Measurements from ENCODE around the gene ZBTB37. TPM values are rescaled to one million over a fixed set of nuclear protein-coding genes. Genes with fewer than 3 reads are reported as not detected.

The ZBTB37 gene
- 10 to 100 TPM in 2 of 3 donors, 1 to 10 TPM in 1; 9.3 to 13.2 (median 12.0) TPM for total RNA-seq
- long read RNA-seq, donor 1, partial matches to known transcripts: 0 of 1 reads
- long read RNA-seq, donor 1, other reads (novel, unspliced or antisense): 1 of 1 reads
- long read RNA-seq, donor 2: 0 reads

GRCh38 chr1:173868266-173869020 lies at the start of gene ZBTB37:
Gene ZBTB37 (plus strand): TSS chr1:173868380. CDS start chr1:173870226, 1,846 bp downstream.
- DNase-seq (peak; percentile 97 to 98 (median 98)), ATAC-seq (peak; percentile 88)
- Histone ChIP-seq H3K4me1 (ENCODE audit: low read depth) (peaks cover 12% of the 10 kb centered on the region), H3K36me3 (ENCODE audit: low read depth) (no peaks in the 10 kb centered on the region), H3K9me3 (no peaks in the 10 kb centered on the region), H3K4me3 (peak within 1 kb of the TSS; percentile 56)
- intact Hi-C loops (cut with DNase I, micrococcal nuclease): no loop called here
- no peak for TF ChIP-seq CTCF (IDR thresholded peaks at IDR 0.05)

GRCh38 chr1:173818459-173818858 lies 49.7 kb upstream of the ZBTB37 start:
- intact Hi-C loops (cut with DNase I, micrococcal nuclease): no loop called here
- no peak for ATAC-seq
- Histone ChIP-seq H3K9me3 (no peaks in the 10 kb centered on the region), H3K4me3 (no peak overlapping the region), H3K36me3 (ENCODE audit: low read depth) (no peaks in the 10 kb centered on the region), H3K4me1 (ENCODE audit: low read depth) (peaks cover 3% of the 10 kb centered on the region)
- TF ChIP-seq CTCF (IDR thresholded peaks at IDR 0.05): no peak
- no peak for DNase-seq

GRCh38 chr1:173821680-173822079 lies 46.5 kb upstream of the ZBTB37 start:
- Histone ChIP-seq H3K4me3 (no peak overlapping the region), H3K36me3 (ENCODE audit: low read depth) (no peaks in the 10 kb centered on the region), H3K4me1 (ENCODE audit: low read depth) (peaks cover 3% of the 10 kb centered on the region), H3K9me3 (no peaks in the 10 kb centered on the region)
- DNase-seq: no peak
- intact Hi-C loops (cut with DNase I, micrococcal nuclease): loop anchor here in 1 of 2 donors (10.0 kb wide), 1 partner anchor 397 kb away; no protein-coding TSS in a partner anchor
- TF ChIP-seq CTCF (IDR thresholded peaks at IDR 0.05): no peak
- ATAC-seq: no peak

GRCh38 chr1:173823781-173824314 lies 44.3 kb upstream of the ZBTB37 start:
- intact Hi-C loops (cut with DNase I, micrococcal nuclease): loop anchor here in 1 of 2 donors (10.0 kb wide), 1 partner anchor 399 kb away; no protein-coding TSS in a partner anchor
- DNase-seq (no peak), ATAC-seq (peak; percentile 41)
- Histone ChIP-seq H3K4me3 (peak overlapping the region; percentile 38), H3K9me3 (no peaks in the 10 kb centered on the region), H3K4me1 (ENCODE audit: low read depth) (peaks cover 3% of the 10 kb centered on the region), H3K36me3 (ENCODE audit: low read depth) (no peaks in the 10 kb centered on the region)
- TF ChIP-seq CTCF (IDR thresholded peaks at IDR 0.05): no peak

- intact Hi-C loops (cut with DNase I, micrococcal nuclease): loop anchor here in 1 of 2 donors (10.0 kb wide), 1 partner anchor 400 kb away; no protein-coding TSS in a partner anchor
- H3K36me3 ChIP-seq (ENCODE audit: low read depth): no peaks in the 10 kb centered on the region
- peak; percentile 97 for ATAC-seq
Observed at GRCh38 chr1:173824315-173825081, 43.7 kb upstream of the ZBTB37 start, which contains the start of the genes CENPL and DARS2. Gene CENPL (minus strand): TSS chr1:173824883. CDS start chr1:173811299, 13,584 bp downstream. Gene DARS2 (plus strand): TSS chr1:173824673. CDS start chr1:173825230, 557 bp downstream.

More at GRCh38 chr1:173824315-173825081, 43.7 kb upstream of the ZBTB37 start, which contains the start of the genes CENPL and DARS2:
- Histone ChIP-seq H3K4me1 (ENCODE audit: low read depth) (peaks cover 3% of the 10 kb centered on the region), H3K4me3 (peak within 1 kb of the TSS; percentile 38), H3K9me3 (no peaks in the 10 kb centered on the region)
- peak; percentile 94 to 98 (median 94) for DNase-seq
- TF ChIP-seq CTCF (IDR thresholded peaks at IDR 0.05): no peak

Data from mucosa of descending colon (tissue), 3 donors.